GM04504 (cell line): ENCODE results near the gene UGT3A1.
"Not testable (repeated sequence)": the region's sequence is repeated elsewhere in the genome, so short reads cannot be mapped to it uniquely, and the experiment has no call there.

Experiments used
- DNase-seq: peaks from one replicate; pipeline ENCODE4 v3.0.0-alpha.2; 2012; ENCODE audit warnings: low read depth

The UGT3A1 gene, protein sequence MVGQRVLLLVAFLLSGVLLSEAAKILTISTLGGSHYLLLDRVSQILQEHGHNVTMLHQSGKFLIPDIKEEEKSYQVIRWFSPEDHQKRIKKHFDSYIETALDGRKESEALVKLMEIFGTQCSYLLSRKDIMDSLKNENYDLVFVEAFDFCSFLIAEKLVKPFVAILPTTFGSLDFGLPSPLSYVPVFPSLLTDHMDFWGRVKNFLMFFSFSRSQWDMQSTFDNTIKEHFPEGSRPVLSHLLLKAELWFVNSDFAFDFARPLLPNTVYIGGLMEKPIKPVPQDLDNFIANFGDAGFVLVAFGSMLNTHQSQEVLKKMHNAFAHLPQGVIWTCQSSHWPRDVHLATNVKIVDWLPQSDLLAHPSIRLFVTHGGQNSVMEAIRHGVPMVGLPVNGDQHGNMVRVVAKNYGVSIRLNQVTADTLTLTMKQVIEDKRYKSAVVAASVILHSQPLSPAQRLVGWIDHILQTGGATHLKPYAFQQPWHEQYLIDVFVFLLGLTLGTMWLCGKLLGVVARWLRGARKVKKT

DNA sequence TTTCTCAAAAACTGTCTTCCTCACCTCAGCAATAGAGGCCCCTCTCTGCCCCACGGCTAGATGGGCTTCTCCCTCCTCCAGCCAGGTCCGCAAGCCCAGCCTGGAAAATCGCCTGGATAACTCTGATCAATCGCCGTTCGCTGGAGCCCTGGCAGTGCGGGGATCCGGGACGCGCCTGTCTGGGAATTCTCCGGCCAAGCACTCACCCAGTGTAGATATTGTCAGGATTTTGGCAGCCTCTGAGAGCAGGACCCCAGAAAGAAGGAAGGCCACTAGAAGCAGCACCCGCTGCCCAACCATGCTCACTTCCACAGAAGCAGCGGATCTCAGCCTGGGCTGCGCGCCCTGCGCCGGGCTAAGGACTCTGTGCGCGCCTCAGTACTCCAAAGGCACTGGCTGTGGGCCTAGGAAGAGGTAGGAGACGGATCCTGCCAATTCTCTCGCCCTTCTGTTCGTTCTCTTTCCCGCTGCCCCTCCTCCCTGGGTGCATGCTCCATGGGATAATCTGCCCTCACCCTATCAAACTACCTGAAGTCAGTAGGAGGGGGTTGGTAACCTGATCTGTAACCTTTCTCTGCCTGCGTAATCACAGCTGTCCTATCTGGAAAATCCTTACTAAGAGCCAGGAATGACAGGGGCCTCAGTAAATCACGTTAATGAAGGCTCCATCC is at the start of gene UGT3A1:
TSS of gene UGT3A1 (minus strand) at position 450 of the 671 bp plus-strand sequence. CDS start at position 300, 150 bp downstream.
- DNase-seq, result no peak

DNA sequence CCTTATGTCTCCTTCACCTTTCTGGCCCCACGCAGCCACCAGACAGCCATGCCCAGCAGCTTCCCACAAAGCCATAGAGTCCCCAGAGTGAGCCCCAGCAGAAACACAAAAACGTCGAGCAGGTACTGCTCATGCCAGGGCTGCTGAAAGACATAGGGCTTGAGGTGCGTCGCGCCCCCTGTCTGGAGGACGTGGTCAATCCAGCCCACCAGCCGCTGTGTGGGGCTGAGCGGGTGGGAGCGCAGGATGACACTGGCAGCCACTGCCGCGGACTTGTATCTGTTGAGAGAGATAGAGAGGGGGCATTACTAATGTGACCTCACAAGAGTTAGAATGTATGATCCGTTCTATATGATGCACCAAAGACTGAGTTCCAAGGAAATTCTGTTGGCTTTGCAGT is 44.5 kb upstream of the UGT3A1 start:
- no peak for DNase-seq

DNA sequence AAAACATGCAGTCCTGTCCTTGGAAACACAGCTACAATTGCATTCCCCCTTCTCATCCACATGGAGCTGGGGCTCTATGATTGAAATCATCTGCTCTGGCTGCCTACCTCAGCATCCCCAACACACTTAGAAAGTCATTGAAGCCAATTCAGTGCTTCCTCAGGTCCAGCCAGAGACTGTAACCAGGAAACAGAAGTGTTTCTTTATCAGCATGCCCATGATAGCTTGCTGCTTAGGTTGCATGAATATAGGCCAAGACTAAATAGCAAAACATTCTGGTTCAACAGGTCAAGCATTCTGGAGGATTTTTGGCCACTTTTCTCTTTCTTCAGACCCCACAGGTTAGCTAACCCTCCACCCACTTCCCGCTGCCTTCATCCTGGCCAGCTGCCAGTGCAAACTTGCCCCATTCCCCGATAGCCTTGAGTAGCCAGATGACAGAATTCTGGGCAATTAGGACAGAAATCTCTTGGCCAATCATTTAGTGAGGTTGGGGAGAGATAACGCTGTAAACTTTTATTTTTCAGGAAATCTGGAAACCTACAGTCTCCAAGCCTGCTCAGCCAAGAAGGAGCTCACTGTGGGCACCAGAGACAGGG is 43.4 kb upstream of the UGT3A1 start:
- DNase-seq, result not testable (repeated sequence)

DNA sequence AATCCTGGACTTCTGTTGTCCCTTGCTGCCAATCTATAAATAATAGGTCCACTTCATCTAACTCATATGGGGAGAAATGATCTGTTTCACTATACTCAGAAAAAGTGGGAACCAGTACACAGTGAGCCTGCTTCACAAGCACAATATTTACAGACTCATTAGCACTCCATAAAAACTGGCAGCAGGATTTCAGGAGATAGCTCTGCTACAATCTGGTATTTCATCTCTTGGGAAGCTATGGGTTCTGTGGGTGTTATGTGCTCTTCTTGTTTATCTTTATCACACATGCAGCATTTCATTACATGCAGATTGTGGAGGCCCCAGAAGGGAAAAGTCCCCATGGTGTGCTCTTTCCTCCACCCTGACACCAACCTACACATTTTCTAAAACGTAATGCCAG is 42.3 kb upstream of the UGT3A1 start:
- DNase-seq, result no peak

DNA sequence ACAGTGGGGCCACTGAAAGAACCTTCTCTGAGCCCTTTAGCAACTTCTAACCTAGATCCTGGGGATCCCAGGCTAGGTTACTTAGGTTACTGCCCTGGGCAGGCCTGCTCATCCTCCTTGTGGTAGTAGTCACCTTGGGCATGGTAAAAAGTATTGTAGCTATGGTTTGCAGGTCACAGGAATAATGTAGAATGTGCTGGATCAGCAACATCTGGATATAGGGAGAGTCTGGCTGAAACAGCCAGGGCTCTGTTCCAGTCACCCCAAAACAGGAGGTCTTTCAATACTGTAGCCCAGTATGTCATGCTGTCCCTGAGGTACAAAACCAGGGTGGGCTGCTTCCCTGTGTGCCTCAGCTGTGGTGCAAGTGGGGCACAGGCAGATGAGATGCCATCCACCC is 41.9 kb upstream of the UGT3A1 start:
- DNase-seq, result no peak

DNA sequence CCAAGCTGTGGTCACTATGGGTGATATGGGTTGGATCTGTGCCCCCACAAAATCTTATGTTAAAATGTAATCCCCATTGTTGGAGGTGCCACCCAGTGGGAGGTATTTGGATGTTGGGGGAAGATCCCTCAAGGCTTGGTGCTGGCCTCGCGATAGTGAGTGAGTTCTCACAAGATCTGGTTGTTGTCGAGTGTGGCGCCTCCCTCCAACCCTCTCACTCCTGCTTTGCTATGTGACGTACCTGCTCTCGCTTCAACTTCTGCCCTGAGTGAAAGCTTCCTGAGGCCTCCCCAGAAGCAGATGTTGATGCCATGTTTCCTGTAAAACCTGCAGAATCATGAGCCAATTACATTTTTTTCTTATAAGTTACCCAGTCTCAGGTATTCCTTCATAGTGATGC is 40.0 kb upstream of the UGT3A1 start:
- no peak for DNase-seq

DNA sequence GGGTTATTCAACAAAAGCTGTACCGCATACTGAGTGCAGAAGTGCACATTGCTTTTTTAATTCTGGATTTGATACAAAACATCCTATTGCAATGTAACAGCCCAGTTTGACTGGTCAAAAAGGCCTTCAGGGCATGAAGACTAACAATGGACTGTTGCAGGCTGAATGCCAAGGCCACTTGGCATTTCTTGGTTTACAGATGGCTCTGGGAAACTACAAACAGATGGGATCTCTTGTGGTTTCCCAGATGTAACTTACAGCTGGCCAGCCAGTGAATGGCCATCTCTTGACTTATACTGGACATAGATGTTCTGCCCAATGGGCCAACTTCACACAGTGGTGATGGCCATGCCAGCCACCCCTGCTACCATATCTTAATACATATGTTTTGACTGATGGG is 38.7 kb upstream of the UGT3A1 start:
- DNase-seq, result peak; percentile 1

DNA sequence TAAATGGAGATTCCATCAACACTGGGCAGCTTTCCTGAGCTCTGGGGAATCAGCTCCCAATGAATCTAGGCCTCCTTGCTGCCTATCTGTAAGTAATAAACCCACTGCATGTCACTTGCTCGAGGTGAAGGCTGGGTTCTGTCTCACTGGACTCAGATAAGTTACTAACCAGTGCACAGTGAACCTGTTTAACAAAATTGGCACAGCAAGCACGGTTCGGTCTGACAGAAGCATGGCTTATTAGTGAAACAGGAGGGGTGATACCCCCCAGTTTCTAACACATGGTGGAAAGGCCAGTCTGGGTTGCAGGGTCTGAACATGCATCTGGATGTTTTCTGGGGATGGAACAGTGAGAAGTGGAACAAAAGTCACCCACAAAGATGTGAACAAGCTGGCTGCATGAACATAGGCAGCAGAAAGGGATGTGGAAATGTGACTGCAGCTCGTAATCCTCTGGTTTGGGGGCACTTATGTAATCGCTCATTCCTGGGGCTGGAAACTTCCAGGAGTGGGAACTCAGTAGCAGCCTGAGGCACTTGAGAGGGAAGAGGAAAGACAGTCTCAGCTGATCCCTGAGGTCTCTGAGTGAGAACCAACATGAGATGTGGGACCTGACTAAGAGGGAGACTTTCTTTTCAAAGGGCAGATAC is 37.8 kb upstream of the UGT3A1 start:
- no peak for DNase-seq

DNA sequence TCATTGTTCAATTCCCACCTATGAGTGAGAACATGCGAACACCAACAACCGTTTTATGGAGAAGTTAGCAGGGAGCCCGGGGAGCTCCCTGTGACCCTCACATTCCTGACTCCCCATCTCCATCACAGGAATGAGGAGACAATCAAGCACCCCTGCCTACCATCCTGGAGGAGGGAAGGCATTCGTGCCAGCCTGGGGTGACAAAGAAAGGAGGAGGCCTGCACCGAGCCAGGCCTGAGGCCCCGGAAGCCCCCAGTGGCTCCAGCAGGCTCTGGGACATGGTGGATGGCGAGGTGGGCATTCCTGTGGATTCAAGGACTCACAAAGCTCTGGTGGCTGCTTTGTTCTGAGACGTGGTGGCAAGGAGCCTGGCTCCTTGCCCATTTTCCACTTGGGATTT is 36.5 kb upstream of the UGT3A1 start:
- no peak for DNase-seq

DNA sequence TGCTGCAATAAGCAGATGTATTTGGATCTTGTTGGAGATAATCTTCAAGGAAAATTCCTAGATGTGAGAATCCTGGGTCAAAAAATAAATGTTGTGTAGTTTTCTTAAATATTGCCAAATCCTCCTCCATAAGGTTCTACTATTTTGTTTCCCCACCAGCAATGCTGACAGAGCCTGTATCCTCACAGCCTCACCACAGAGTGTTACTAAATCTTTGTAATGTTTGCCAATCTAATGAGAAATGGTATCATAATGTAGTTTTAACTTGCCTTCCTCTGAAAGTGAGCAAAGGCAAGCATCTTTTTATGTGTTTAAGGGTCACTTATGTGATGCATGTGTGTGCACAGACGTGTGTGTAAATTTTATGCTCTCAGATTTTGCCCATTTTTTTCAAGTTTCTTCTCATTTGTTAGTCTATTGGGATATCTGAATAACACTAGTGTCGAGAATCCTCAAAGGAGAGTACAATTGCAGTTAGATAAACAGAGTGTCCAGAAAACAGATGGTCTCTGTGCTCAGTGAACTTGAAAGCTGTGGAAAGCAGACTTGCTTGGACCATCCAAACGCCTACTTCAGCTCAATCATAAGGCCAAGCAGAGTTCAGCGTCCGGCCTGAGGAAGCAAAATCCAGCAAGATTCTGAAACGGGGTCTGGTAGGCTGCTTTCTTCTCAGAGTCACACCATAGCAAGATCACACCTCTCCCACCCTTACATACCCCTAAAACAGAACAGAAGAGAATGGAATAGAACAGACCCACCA is 35.7 kb upstream of the UGT3A1 start:
- DNase-seq, result no peak

DNA sequence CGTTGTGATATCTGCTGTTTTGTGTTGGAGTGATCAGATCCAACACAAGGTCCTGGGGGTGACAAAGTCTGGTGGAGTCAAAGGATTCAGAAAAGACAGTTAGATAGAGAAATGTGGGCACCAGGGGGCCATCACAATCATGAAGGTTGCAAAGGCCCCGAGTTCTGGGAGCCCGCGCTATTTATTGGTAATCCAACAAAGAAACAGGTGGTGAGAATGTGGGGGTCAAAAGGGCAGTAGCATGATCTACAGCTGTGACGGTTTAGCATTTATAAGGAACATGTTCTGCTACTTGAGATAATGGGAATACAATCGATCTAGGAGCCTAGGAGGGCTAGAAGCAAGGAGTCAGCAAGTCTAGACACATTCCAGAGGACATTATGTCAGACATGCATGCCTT is 31.1 kb upstream of the UGT3A1 start:
- DNase-seq, result not testable (repeated sequence)

DNA sequence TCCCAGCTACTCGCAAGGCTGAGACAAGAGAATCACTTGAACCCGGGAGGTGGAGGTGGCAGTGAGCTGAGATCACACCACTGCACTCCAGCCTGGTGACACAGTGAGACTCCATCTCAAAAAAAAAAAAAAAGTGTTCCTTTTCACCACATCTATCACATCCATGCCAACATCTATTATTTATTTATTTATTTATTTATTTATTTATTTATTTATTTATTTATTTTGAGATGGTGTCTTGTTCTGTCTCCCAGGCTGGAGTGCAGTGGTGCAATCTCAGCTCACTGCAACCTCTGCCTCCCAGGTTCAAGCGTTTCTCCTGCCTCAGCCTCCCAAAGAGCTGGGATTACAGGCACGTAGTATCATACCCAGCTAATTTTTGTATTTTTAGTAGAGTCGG is 28.4 kb upstream of the UGT3A1 start:
- DNase-seq, result not testable (repeated sequence)

DNA sequence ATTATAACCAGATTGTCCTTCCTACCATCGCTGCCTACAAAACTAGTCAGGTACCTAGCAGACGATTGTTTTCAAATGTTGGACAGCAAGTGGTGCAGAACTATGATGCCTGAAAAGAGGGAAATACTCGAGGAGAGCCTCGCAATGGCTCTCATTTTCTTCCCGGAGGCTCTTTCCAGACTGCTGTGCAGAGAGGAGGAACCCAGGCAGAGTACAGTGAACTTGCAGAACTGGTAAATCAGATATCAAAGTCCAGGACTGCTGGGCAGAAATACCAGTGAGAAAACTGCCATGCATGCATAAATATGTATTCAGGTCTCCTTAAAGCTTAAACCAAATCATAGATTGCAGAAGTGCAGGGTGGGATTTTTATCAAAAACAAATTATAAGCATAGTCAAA is 26.4 kb upstream of the UGT3A1 start:
- DNase-seq, result no peak

DNA sequence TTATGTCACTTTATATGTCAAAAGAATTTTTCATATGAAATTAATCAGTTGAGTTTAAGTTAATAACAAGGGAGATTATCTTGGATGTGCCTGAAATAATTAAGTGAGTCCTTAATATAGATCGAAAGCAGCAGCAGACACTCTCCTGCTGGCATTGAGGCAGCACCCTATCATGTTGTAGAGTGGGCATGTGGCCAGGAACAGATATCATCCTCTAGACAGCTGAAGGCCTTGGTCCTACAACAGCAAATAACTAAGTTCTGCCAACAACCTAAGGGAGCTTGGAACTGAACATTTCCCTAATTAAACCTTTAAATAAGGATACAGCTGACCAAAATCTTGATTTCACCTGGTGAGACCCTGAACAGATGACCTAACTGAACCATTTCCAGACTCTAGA is 25.8 kb upstream of the UGT3A1 start:
- no peak for DNase-seq

DNA sequence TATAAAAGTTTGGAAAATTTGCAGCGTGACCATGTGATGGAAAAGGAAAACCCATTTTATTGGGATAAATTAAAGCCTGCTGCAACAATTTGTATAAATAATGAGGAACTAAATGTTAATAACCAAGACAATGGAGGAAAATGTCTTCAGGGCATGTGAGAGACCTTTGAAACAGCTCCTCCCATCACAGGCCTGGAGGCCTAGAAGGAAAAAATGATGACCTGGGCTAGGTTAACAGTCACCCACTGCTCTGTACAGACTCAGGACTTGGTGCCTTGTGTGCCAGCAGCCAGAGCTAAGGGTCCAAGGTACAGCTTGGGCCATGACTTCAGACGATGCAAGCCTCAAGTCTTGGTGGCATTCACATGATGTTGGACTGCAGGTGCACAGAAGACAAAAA is 22.0 kb upstream of the UGT3A1 start:
- DNase-seq, result no peak

DNA sequence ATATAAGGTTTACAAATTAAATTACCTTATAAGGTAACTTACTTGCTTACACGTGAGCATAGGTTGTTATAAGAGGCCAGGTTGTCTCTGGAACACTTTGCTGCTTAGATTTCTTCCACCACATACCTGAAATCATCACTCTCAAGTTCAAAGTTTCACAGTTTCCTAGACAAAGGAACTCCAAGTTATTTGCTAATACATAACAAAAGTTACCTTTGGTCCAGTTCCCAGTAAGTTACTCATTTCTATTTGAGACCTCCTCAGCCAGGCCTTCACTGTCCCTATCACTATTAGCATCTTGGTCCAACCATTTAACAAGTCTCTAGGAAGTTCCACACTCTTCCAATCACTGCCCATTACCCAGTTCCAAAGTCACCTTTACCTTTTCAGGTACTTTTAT is 18.5 kb upstream of the UGT3A1 start:
- DNase-seq, result no peak

DNA sequence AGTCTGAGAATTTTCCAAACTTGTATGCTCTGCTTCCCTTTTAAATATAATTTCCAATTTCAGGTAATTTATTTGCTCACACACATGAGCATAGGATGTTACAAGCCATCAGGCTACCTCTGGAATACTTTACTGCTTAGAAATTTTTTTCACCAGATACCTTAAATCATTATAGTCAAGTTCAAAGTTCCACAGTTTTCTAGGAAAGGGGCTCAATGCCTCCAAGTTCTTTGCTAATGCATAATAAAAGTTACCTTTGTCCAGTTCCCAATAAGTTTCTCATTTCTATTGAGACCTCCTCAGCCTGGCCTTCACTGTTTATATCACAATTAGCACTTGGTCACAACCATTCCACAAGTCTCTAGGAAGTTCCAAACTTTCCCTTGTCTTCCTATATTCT is 16.2 kb upstream of the UGT3A1 start:
- DNase-seq, result no peak

DNA sequence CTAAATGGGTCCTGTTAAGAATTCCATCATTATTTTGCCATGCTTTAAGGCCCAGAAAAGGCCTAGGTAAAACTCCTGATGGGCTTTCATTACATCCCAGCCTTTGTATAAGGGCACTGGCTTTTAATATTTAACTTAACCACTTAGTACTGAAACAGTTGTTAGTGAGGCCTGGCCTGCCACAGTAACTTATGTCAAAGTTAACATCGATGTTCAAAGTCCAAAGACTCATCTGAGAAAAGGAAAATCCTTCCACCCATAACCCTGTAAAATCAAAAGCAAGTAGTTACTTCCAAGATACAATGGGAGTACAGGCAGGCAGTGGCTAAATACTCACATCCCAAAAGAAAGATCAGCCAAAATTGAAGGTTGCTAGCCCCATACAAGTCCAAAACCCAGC is 15.0 kb upstream of the UGT3A1 start:
- DNase-seq, result no peak

DNA sequence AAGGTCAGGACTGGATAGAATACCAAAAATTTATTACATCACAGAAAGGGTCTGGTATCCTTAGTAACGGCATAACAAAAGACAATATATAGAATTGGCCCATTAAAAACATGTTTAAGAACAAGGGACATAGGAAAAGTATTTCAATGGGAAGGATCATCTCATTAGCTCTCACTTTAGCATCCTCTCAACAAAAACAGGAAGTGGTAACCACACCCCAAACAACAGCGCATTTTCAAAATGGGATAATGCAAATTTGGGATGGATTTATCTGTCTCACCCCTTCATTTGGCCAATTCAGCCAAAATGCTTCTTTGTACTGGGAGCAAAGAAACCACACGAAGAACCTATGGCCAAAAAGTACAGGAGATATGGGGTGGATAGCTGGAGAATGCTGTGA is 9.8 kb upstream of the UGT3A1 start:
- no peak for DNase-seq

DNA sequence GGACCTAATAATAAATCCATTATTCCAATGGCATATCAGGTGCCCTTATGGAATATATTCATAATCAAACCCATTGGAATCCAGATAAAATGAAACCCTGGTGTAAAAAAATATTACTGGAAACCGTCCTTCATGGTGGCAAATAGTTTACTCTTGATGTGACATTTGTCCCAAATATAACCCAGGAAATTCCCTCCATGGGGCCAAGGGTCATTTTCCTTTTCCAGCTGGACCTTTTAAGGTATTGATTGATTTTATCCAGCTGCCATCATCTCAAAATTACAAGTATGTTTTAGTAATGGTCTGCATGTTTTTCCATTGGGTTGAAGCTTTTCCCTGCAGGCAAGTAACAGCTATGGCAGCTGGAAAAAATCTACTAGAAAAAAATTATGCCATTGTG is 8.4 kb upstream of the UGT3A1 start:
- DNase-seq, result no peak

DNA sequence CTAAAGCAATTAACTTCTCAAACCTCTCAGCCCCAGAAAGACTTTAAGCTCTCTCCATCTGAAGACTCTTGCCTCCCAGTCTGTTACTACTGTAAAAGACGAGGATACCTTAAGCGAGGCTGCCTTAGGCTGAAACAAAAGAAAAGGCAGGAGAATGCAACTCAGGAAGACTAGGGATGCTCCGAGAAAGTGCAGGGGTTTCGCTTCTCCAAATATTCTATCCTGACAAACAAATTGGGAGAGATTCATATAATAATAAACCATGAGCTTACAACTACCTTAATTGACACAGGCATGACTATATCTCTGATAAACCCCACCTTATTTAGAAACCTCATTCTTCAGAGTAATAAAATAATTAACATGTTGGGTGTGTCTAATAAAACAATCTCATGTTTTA is 4.9 kb upstream of the UGT3A1 start:
- DNase-seq, result no peak

DNA sequence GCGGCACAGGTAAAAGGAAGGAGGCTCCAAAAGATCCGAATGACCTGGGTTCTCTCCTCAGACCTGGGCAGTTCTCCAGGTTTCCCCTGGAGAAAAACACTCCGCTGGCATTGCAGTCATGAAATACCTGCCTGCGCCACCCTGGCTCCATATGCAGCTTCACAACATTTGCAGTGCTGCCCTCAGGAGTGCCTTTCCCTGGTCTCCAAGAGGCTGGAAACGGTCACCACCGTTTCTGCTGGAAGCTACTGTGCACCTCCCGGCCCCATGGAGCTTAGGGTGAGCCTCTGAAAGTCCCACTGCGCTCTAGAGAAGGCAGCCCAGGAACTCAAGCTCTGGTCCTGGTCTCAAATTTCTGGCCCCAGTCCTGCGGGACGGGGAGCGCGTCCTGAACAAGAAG is 670 bp downstream of the UGT3A1 start:
- DNase-seq, result no peak
